Trophoblast cell (in vitro differentiated cells and primary cell): ENCODE results near the gene LRMDA.

ENCODE experiments used
- DNase-seq, 2 donors: peaks; one replicate each; pipeline ENCODE4 v3.0.0-alpha.2; 2016
- H2AFZ ChIP-seq: 2 replicates; pipeline ENCODE4 v1.6.1; 2013; ENCODE audit warnings: low read length, moderate library complexity, mild to moderate bottlenecking; ENCODE audit not compliant: insufficient read depth, poor library complexity
- H2AK5ac ChIP-seq: 2 replicates; pipeline ENCODE4 v1.6.1; 2013; ENCODE audit warnings: mild to moderate bottlenecking, low read length
- H2BK120ac ChIP-seq: 2 replicates; pipeline ENCODE4 v1.6.1; 2013; ENCODE audit warnings: low read length, mild to moderate bottlenecking, moderate library complexity; ENCODE audit not compliant: insufficient read depth, poor library complexity
- H2BK12ac ChIP-seq: 2 replicates; pipeline ENCODE4 v1.6.1; 2013; ENCODE audit warnings: mild to moderate bottlenecking, low read length, moderate library complexity
- H2BK5ac ChIP-seq: 2 replicates; pipeline ENCODE4 v1.6.1; 2013; ENCODE audit warnings: low read length, low read depth, moderate library complexity, mild to moderate bottlenecking; ENCODE audit not compliant: poor library complexity
- H3K14ac ChIP-seq: 2 replicates; pipeline ENCODE4 v1.6.1; 2013; ENCODE audit warnings: mild to moderate bottlenecking, low read length
- H3K18ac ChIP-seq: 2 replicates; pipeline ENCODE4 v1.6.1; 2013; ENCODE audit warnings: mild to moderate bottlenecking, low read length
- H3K23ac ChIP-seq: 2 replicates; pipeline ENCODE4 v1.6.1; 2013; ENCODE audit warnings: low read length
- H3K27ac ChIP-seq: 2 replicates; pipeline ENCODE4 v1.5.1; 2013; ENCODE audit warnings: low read depth, mild to moderate bottlenecking, inconsistent platforms, low read length, moderate library complexity
- H3K27me3 ChIP-seq: 2 replicates; pipeline ENCODE4 v1.6.1; 2013; ENCODE audit warnings: inconsistent platforms, mild to moderate bottlenecking, low read length, moderate library complexity; ENCODE audit not compliant: insufficient read depth
- H3K36me3 ChIP-seq, 2 experiments: 1 replicate in 1 of 2; 2 replicates in 1 of 2; pipeline ENCODE4 v1.6.1; 2013; ENCODE audit warnings: low read length in 2 of 2, mild to moderate bottlenecking in 2 of 2, moderate library complexity in 1 of 2; ENCODE audit not compliant: insufficient read depth in 2 of 2, control insufficient read depth in 1 of 2
- H3K4ac ChIP-seq: 2 replicates; pipeline ENCODE4 v1.6.1; 2013; ENCODE audit warnings: low read depth, mild to moderate bottlenecking, low read length, moderate library complexity
- H3K4me1 ChIP-seq, 2 experiments: 1 replicate in 1 of 2; 2 replicates in 1 of 2; pipeline ENCODE4 v1.6.1; 2013; ENCODE audit warnings: low read length in 2 of 2, mild to moderate bottlenecking in 2 of 2, moderate library complexity in 1 of 2; ENCODE audit not compliant: insufficient read depth in 2 of 2, control insufficient read depth in 1 of 2
- H3K4me2 ChIP-seq: 2 replicates; pipeline ENCODE4 v1.6.1; 2013; ENCODE audit warnings: inconsistent platforms, mild to moderate bottlenecking, low read length, moderate library complexity
- H3K4me3 ChIP-seq: 2 replicates; pipeline ENCODE4 v1.5.1; 2013; ENCODE audit warnings: mild to moderate bottlenecking, low read depth, low read length, inconsistent platforms
- H3K79me1 ChIP-seq: one replicate; pipeline ENCODE4 v1.6.1; 2013; ENCODE audit warnings: low read length
- H3K79me2 ChIP-seq: 2 replicates; pipeline ENCODE4 v1.6.1; 2013; ENCODE audit warnings: low read length, mild to moderate bottlenecking; ENCODE audit not compliant: control insufficient read depth, insufficient read depth, poor library complexity
- H3K9ac ChIP-seq: 2 replicates; pipeline ENCODE4 v1.6.1; 2013; ENCODE audit warnings: mild to moderate bottlenecking, low read length
- H3K9me3 ChIP-seq: 2 replicates; pipeline ENCODE4 v1.6.1; 2013; ENCODE audit warnings: low read depth, mild to moderate bottlenecking, control low read depth, inconsistent platforms, low read length; ENCODE audit not compliant: insufficient read depth
- H4K12ac ChIP-seq: 2 replicates; pipeline ENCODE4 v1.6.1; 2013; ENCODE audit warnings: low read depth, mild to moderate bottlenecking, low read length, moderate library complexity
- H4K8ac ChIP-seq: 2 replicates; pipeline ENCODE4 v1.6.1; 2013; ENCODE audit warnings: low read depth, mild to moderate bottlenecking, low read length, moderate library complexity
- H4K91ac ChIP-seq: one replicate; pipeline ENCODE4 v1.6.1; 2013; ENCODE audit warnings: low read depth, mild to moderate bottlenecking, low read length, moderate library complexity
- WGBS: extraction: QIAGEN DNeasy Blood & Tissue Kit; methylation state at CpG from one replicate; pipeline ENCODE4 v1.1.7; 2013; ENCODE audit warnings: missing lambda C conversion rate; ENCODE audit not compliant: insufficient read length, insufficient coverage; ENCODE audit errors: extremely low coverage; 5-methylcytosine and 5-hydroxymethylcytosine counted together

The LRMDA gene

GRCh38 chr10:75944061-75944460, 512.6 kb downstream of the LRMDA start:
- Histone ChIP-seq H3K4me2 (no peak overlapping the region), H2AK5ac (no peak overlapping the region), H2BK12ac (no peak overlapping the region), H3K27me3 (no peaks in the 10 kb centered on the region), H3K4me3 (no peak overlapping the region), H4K91ac (no peak overlapping the region), H2BK5ac (no peak overlapping the region), H3K14ac (no peak overlapping the region), H3K27ac (no peak overlapping the region), H3K23ac (no peak overlapping the region), H3K4ac (no peak overlapping the region), H3K79me1 (no peaks in the 10 kb centered on the region), H3K79me2 (no peaks in the 10 kb centered on the region), H3K9ac (no peak overlapping the region), H4K12ac (no peak overlapping the region), H3K9me3 (no peaks in the 10 kb centered on the region), H2BK120ac (no peak overlapping the region), H4K8ac (no peak overlapping the region), H3K36me3 (no peaks in the 10 kb centered on the region), H3K4me1 (no peaks in the 10 kb centered on the region), H2AFZ (no peak overlapping the region), H3K18ac (no peak overlapping the region)
- DNase-seq: no peak
- WGBS: no CpG with 5 or more reads among the region's 2 CpGs

DNA sequence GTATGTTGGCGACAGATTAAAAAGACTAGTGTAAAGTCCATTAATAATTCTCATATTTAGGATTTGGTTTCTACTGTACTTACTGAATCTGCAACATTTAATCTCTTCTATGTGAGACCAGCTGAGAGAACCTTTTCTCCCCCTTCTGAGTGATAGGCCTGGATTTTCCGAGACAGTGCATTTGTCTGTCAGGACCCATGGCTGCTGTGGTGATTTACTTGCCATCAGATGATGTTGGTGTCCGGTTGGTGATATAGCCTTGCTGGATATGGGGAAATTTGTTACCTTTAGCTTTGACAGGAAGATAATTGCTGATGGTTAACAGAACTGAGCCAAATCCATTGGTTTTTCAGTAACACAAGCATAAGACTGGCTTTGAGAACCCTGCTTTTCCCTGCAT, 517.2 kb downstream of the LRMDA start:
- no CpG with 5 or more reads among the region's 3 CpGs for WGBS
- no peak overlapping the region for H3K23ac ChIP-seq
- H2AFZ ChIP-seq: no peak overlapping the region
- no peaks in the 10 kb centered on the region for H3K4me1 ChIP-seq
- no peak overlapping the region for H3K27ac ChIP-seq
- no peak overlapping the region for H2BK12ac ChIP-seq
- no peak for DNase-seq
- no peak overlapping the region for H3K18ac ChIP-seq
- no peak overlapping the region for H2AK5ac ChIP-seq
- H4K12ac ChIP-seq: no peak overlapping the region
- H3K27me3 ChIP-seq: no peaks in the 10 kb centered on the region
- H3K9ac ChIP-seq: no peak overlapping the region
- H3K14ac ChIP-seq: no peak overlapping the region
- H2BK120ac ChIP-seq: no peak overlapping the region
- no peaks in the 10 kb centered on the region for H3K36me3 ChIP-seq
- no peak overlapping the region for H3K4me2 ChIP-seq
- no peak overlapping the region for H4K91ac ChIP-seq
- no peaks in the 10 kb centered on the region for H3K9me3 ChIP-seq
- H3K79me1 ChIP-seq: no peaks in the 10 kb centered on the region
- H4K8ac ChIP-seq: no peak overlapping the region
- no peak overlapping the region for H2BK5ac ChIP-seq
- H3K4me3 ChIP-seq: no peak overlapping the region
- no peak overlapping the region for H3K4ac ChIP-seq
- H3K79me2 ChIP-seq: no peaks in the 10 kb centered on the region

DNA sequence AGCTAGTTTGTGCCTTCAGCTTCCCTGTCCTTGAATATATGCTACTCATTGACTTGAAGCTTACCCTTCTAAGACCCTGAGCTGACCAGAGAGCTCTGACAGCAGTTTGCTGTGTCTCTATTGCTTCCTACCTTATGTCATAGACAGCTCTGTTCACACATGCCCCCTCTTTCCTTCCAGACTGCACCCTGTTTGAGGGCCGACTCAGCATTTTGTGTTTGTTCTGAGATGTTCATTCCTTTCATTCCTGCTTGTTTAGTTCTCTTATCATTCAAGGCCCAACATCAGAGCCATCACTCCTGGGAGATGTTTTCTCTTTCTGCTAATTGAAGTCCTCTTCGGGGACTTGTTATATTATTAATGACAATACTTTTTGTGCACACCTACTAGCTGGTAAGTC, 518.9 kb downstream of the LRMDA start:
- Histone ChIP-seq H3K4ac (no peak overlapping the region), H3K27ac (no peak overlapping the region), H3K79me2 (no peaks in the 10 kb centered on the region), H3K9ac (no peak overlapping the region), H2AK5ac (no peak overlapping the region), H3K18ac (no peak overlapping the region), H3K27me3 (no peaks in the 10 kb centered on the region), H3K4me2 (no peak overlapping the region), H4K12ac (no peak overlapping the region), H3K4me3 (no peak overlapping the region), H3K79me1 (no peaks in the 10 kb centered on the region), H3K9me3 (no peaks in the 10 kb centered on the region), H3K4me1 (no peaks in the 10 kb centered on the region), H3K36me3 (no peaks in the 10 kb centered on the region), H4K8ac (no peak overlapping the region), H3K23ac (no peak overlapping the region), H2BK12ac (no peak overlapping the region), H3K14ac (no peak overlapping the region), H2BK5ac (no peak overlapping the region), H4K91ac (no peak overlapping the region), H2AFZ (no peak overlapping the region), H2BK120ac (no peak overlapping the region)
- WGBS: no CpG with 5 or more reads among the region's 2 CpGs
- DNase-seq: no peak

GRCh38 chr10:75950997-75951589, 519.7 kb downstream of the LRMDA start:
- Histone ChIP-seq H3K79me1 (no peaks in the 10 kb centered on the region), H2AK5ac (no peak overlapping the region), H3K4me1 (no peaks in the 10 kb centered on the region), H3K4ac (no peak overlapping the region), H3K27ac (no peak overlapping the region), H4K12ac (no peak overlapping the region), H3K27me3 (no peaks in the 10 kb centered on the region), H3K18ac (no peak overlapping the region), H3K9ac (peak overlapping the region; percentile 30), H2BK120ac (no peak overlapping the region), H3K79me2 (no peaks in the 10 kb centered on the region), H3K14ac (no peak overlapping the region), H3K36me3 (no peaks in the 10 kb centered on the region), H3K23ac (no peak overlapping the region), H2AFZ (no peak overlapping the region), H3K9me3 (no peaks in the 10 kb centered on the region), H2BK12ac (no peak overlapping the region), H3K4me3 (no peak overlapping the region), H2BK5ac (no peak overlapping the region), H4K91ac (no peak overlapping the region), H3K4me2 (no peak overlapping the region), H4K8ac (no peak overlapping the region)
- WGBS: no CpG with 5 or more reads among the region's 7 CpGs
- no peak for DNase-seq
